Panc1 (cell line): ENCODE measurements around the gene C3orf33. TPM values are rescaled to one million over a fixed set of nuclear protein-coding genes. Genes with fewer than 3 reads are reported as not detected.

Experiments used
- ATAC-seq: fragments of 200-7000 bp; cut with Tn5 transposase; 2 replicates; pipeline ENCODE4 v1.9.1; 2020; ENCODE audit warnings: mild to moderate bottlenecking, moderate library complexity
- BruUV-seq: library from RNA; stranded (reverse); fragments of 400-500 nt; replicated peaks from 2 replicates; lab custom pipeline; 2021; lab: Mats Ljungman, UMichigan
- CTCF ChIA-PET: fragments of 300-600 bp; sonication (Branson Sonifier 250); formaldehyde crosslinking; loops from one replicate; lab custom pipeline; 2022; ENCODE audit warnings: antibody characterized with exemption; lab: Charles Lee
- POLR2A ChIA-PET: fragments of 300-600 bp; sonication (Branson Sonifier 250); formaldehyde crosslinking; loops from one replicate; lab custom pipeline; 2022; ENCODE audit warnings: antibody characterized with exemption; lab: Charles Lee
- DNase-seq: peaks from one replicate; pipeline ENCODE4 v3.0.0-alpha.2; 2010; ENCODE audit warnings: low read depth, low spot score
- H3K27ac ChIP-seq: 2 replicates; pipeline ENCODE4 v1.5.1; 2011; ENCODE audit warnings: mild to moderate bottlenecking, low read length, inconsistent platforms
- H3K27me3 ChIP-seq: fragments of 200-500 bp; sonication (Bioruptor generic); 2 replicates; pipeline ENCODE4 v1.6.0; 2014; ENCODE audit warnings: low read length, inconsistent platforms; ENCODE audit not compliant: control insufficient read depth, insufficient read depth
- H3K36me3 ChIP-seq: fragments of 200-500 bp; sonication (Bioruptor generic); 2 replicates; pipeline ENCODE4 v1.5.1; 2014; ENCODE audit warnings: inconsistent platforms, mild to moderate bottlenecking, low read length, moderate library complexity; ENCODE audit not compliant: control insufficient read depth, insufficient read depth
- H3K4me1 ChIP-seq: 2 replicates; pipeline ENCODE4 v1.5.1; 2011; ENCODE audit warnings: inconsistent platforms, mild to moderate bottlenecking, low read length, moderate library complexity; ENCODE audit not compliant: control insufficient read depth, insufficient read depth
- H3K4me3 ChIP-seq, 2 experiments: 2 replicates each; pipeline ENCODE4 v1.5.1; 2011 to 2012; ENCODE audit warnings: low read depth in 2 of 2, low read length in 2 of 2, mild to moderate bottlenecking in 2 of 2, inconsistent platforms in 1 of 2, moderate library complexity in 1 of 2
- H3K9me3 ChIP-seq: fragments of 200-500 bp; sonication (Bioruptor generic); 2 replicates; pipeline ENCODE4 v1.5.1; 2014; ENCODE audit warnings: low read depth, mild to moderate bottlenecking, inconsistent platforms, low read length, moderate library complexity; ENCODE audit not compliant: control insufficient read depth, insufficient read depth
- POLR2AphosphoS5 ChIP-seq: IDR thresholded peaks from 2 replicates; pipeline ENCODE4 v1.6.1; 2012; ENCODE audit warnings: mild to moderate bottlenecking, low read depth, low read length, moderate library complexity
- REST ChIP-seq, 2 experiments: IDR thresholded peaks; 2 replicates each; pipeline ENCODE4 v1.6.1; 2011 to 2012; ENCODE audit warnings: low read depth in 2 of 2, control low read depth in 1 of 2, low read length in 1 of 2, mild to moderate bottlenecking in 1 of 2, moderate library complexity in 1 of 2; ENCODE audit not compliant: insufficient read depth in 1 of 2
- SIN3A ChIP-seq: IDR thresholded peaks from 2 replicates; pipeline ENCODE4 v1.6.1; 2012; ENCODE audit warnings: low read depth, mild to moderate bottlenecking, low read length, moderate library complexity, borderline replicate concordance; ENCODE audit not compliant: insufficient read depth
- TCF7L2 ChIP-seq: IDR thresholded peaks from 2 replicates; pipeline ENCODE4 v1.6.1; 2011; ENCODE audit warnings: mild to moderate bottlenecking, low read depth, low read length, inconsistent platforms
- in situ Hi-C: cut with HindIII; loops from 2 replicates; pipeline ENCODE4 v1.10.0; 2016; ENCODE audit warnings: low sequenced_read_pairs, low pct_unique_long_range_greater_than_20kb
- intact Hi-C: fragments of 100-400 bp; cut with micrococcal nuclease; formaldehyde crosslinking; loops from one replicate; pipeline ENCODE4 v1.10.0; 2022; ENCODE audit not compliant: unreplicated experiment
- total RNA-seq: library from RNA; stranded (reverse); gene quantifications from one replicate; pipeline ENCODE4 v1.2.1, GENCODE V29; 2021; ENCODE audit not compliant: unreplicated experiment
- TF ChIP-seq, protein P1 (sequence below): fragments of 450-650 bp; IDR thresholded peaks from 2 replicates; pipeline ENCODE4 v1.5.1; 2017; ENCODE audit warnings: mild to moderate bottlenecking

Gene C3orf33
- total RNA-seq, 1 experiment from 2014 or later: 3.2 TPM

- intact Hi-C loops: no loop called here
- H3K27me3 ChIP-seq: peaks cover 58% of the 10 kb centered on the region
- POLR2A ChIA-PET: no interaction called here
Measured at GRCh38 chr3:155743606-155744005, 62.5 kb downstream of the C3orf33 start.

GRCh38 chr3:155742349-155742965 lies 63.6 kb downstream of the C3orf33 start:
- intact Hi-C loops: no loop called here
- TF ChIP-seq TCF7L2 (no peak), SIN3A (no peak), POLR2AphosphoS5 (no peak), REST (IDR thresholded peaks at IDR 0.05; ENCODE audit: insufficient read depth in 1 of 2, low read depth in 2 of 2, low read length in 1 of 2) (no peak)
- TF ChIP-seq, protein P1, sequence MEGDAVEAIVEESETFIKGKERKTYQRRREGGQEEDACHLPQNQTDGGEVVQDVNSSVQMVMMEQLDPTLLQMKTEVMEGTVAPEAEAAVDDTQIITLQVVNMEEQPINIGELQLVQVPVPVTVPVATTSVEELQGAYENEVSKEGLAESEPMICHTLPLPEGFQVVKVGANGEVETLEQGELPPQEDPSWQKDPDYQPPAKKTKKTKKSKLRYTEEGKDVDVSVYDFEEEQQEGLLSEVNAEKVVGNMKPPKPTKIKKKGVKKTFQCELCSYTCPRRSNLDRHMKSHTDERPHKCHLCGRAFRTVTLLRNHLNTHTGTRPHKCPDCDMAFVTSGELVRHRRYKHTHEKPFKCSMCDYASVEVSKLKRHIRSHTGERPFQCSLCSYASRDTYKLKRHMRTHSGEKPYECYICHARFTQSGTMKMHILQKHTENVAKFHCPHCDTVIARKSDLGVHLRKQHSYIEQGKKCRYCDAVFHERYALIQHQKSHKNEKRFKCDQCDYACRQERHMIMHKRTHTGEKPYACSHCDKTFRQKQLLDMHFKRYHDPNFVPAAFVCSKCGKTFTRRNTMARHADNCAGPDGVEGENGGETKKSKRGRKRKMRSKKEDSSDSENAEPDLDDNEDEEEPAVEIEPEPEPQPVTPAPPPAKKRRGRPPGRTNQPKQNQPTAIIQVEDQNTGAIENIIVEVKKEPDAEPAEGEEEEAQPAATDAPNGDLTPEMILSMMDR: no peak
- BruUV-seq: no TSS peak
- H3K27ac ChIP-seq: no peak overlapping the region
- no peak overlapping the region for H3K4me3 ChIP-seq
- in situ Hi-C loops: no loop called here
- ChIA-PET CTCF (no interaction called here), POLR2A (no interaction called here)
- H3K4me1 ChIP-seq: peaks cover 14% of the 10 kb centered on the region; the same call in 1 of the 2 replicates
- H3K27me3 ChIP-seq: peaks cover 62% of the 10 kb centered on the region
- H3K9me3 ChIP-seq: no peaks in the 10 kb centered on the region
- DNase-seq (no peak), ATAC-seq (no peak)
- peaks cover 3% of the 10 kb centered on the region; the same call in 1 of the 2 replicates for H3K36me3 ChIP-seq

More at GRCh38 chr3:155743606-155744005, 62.5 kb downstream of the C3orf33 start:
- ATAC-seq: no peak
- TF ChIP-seq, protein P1: no peak
- TF ChIP-seq TCF7L2: no peak
- peaks cover 3% of the 10 kb centered on the region; the same call in 1 of the 2 replicates for H3K36me3 ChIP-seq
- H3K4me3 ChIP-seq: peak overlapping the region; percentile 52 to 65
- CTCF ChIA-PET: no interaction called here
- DNase-seq: no peak
- BruUV-seq: no TSS peak
- H3K27ac ChIP-seq: no peak overlapping the region
- peaks cover 14% of the 10 kb centered on the region; the same call in 1 of the 2 replicates for H3K4me1 ChIP-seq
- no peaks in the 10 kb centered on the region for H3K9me3 ChIP-seq
- in situ Hi-C loops: no loop called here
